Measurements from ENCODE around the gene ELMO1. TPM values are rescaled to one million over a fixed set of nuclear protein-coding genes. Genes with fewer than 3 reads are reported as not detected.

ELMO1 gene
- total and polyA plus RNA-seq, 2 experiments from 2014 or later, result 6.5 to 24.9 TPM

- Histone ChIP-seq H3K4me3 (no peak overlapping the region), H3K27me3 (ENCODE audit: insufficient read depth) (no peaks in the 10 kb centered on the region), H2AFZ (0 out of 2 replicates have a peak overlapping the region, but pooled peaks have one; percentile 53), H3K4me1 (ENCODE audit: insufficient read depth) (peaks cover 6% of the 10 kb centered on the region; the same call in 1 of the 2 replicates), H3K79me2 (replicated peaks; ENCODE audit: insufficient read depth) (no peaks in the 10 kb centered on the region), H3F3A (replicated peaks; ENCODE audit: low read depth) (no peaks in the 10 kb centered on the region), H3K9me2 (ENCODE audit: insufficient read depth) (no peaks in the 10 kb centered on the region; the same call in 1 of the 2 replicates), H3K27ac (ENCODE audit: low read depth) (no peak overlapping the region), H4K20me1 (replicated peaks; ENCODE audit: insufficient read depth) (no peaks in the 10 kb centered on the region), H3K4me2 (no peak overlapping the region), H3K36me3 (ENCODE audit: insufficient read depth) (no peaks in the 10 kb centered on the region)
- H3K9me3 Mint-ChIP-seq, result peaks cover under 1% of the 10 kb centered on the region; the same call in 2 of the 3 replicates
- ATAC-seq, result no peak
- H3K4me1 Mint-ChIP-seq, result peaks cover 13% of the 10 kb centered on the region
- TF ChIP-seq EZH2 (IDR thresholded peaks at IDR 0.05; ENCODE audit: low read depth, unreplicated experiment) (no peak), NANOG (IDR thresholded peaks at IDR 0.05; ENCODE audit: borderline replicate concordance) (no peak), REST (IDR thresholded peaks at IDR 0.05; ENCODE audit: unreplicated experiment) (no peak), CTCF (conservative IDR thresholded peaks at IDR 0.05; ENCODE audit: low read depth in 2 of 2) (no peak), ZNF462 (CRISPR knock-in tag; IDR thresholded peaks at IDR 0.05) (no peak), ZNF331 (CRISPR knock-in tag; IDR thresholded peaks at IDR 0.05; ENCODE audit: low read depth) (no peak), CREB1 (CRISPR knock-in tag; IDR thresholded peaks at IDR 0.05; ENCODE audit: low read depth) (no peak), ETS1 (IDR thresholded peaks at IDR 0.05) (no peak), JUNB (IDR thresholded peaks at IDR 0.05; ENCODE audit: unreplicated experiment) (no peak), EZH2phosphoT487 (IDR thresholded peaks at IDR 0.05; ENCODE audit: unreplicated experiment) (no peak), ZNF114 (CRISPR knock-in tag; IDR thresholded peaks at IDR 0.05) (no peak), POLR2AphosphoS5 (IDR thresholded peaks at IDR 0.05; ENCODE audit: low read depth) (no peak), STAT1 (IDR thresholded peaks at IDR 0.05; ENCODE audit: unreplicated experiment) (no peak)
- no peaks in the 10 kb centered on the region for H3K27me3 Mint-ChIP-seq (ENCODE audit: insufficient read depth, low read depth, poor library complexity)
- H3K4me3 Mint-ChIP-seq, result no peak overlapping the region
- peaks cover 1% of the 10 kb centered on the region; the same call in 2 of the 3 replicates for H3K36me3 Mint-ChIP-seq (ENCODE audit: low read depth)
- DNase-seq (ENCODE audit: low spot score), result no peak
- H3K27ac Mint-ChIP-seq, result no peak overlapping the region
Observed at GRCh38 chr7:37481154-37481553, 32.5 kb upstream of the ELMO1 start.

Measured in GM23338 (cell line).